PC-9 (cell line): ENCODE measurements around the gene PSMG4.

ENCODE experiments used
- EZH2 ChIP-seq: fragments of 200-600 bp; sonication (generic); IDR thresholded peaks from 2 replicates; pipeline ENCODE4 v1.8.0; 2017; ENCODE audit warnings: antibody characterized with exemption, low read depth
- TF ChIP-seq, protein P1 (sequence below): fragments of 200-600 bp; sonication (generic); conservative IDR thresholded peaks from 2 replicates; pipeline ENCODE4 v1.6.1; 2017; ENCODE audit warnings: mixed run types, antibody characterized with exemption, mild to moderate bottlenecking, moderate library complexity

GRCh38 chr6:3267162-3267561, 8.4 kb downstream of the PSMG4 start:
- TF ChIP-seq, protein P1, sequence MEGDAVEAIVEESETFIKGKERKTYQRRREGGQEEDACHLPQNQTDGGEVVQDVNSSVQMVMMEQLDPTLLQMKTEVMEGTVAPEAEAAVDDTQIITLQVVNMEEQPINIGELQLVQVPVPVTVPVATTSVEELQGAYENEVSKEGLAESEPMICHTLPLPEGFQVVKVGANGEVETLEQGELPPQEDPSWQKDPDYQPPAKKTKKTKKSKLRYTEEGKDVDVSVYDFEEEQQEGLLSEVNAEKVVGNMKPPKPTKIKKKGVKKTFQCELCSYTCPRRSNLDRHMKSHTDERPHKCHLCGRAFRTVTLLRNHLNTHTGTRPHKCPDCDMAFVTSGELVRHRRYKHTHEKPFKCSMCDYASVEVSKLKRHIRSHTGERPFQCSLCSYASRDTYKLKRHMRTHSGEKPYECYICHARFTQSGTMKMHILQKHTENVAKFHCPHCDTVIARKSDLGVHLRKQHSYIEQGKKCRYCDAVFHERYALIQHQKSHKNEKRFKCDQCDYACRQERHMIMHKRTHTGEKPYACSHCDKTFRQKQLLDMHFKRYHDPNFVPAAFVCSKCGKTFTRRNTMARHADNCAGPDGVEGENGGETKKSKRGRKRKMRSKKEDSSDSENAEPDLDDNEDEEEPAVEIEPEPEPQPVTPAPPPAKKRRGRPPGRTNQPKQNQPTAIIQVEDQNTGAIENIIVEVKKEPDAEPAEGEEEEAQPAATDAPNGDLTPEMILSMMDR: no peak
- TF ChIP-seq EZH2: no peak
